Esophagus squamous epithelium (tissue), 5 donors: ENCODE data around the gene SEMG1. TPM values are rescaled to one million over a fixed set of nuclear protein-coding genes. Genes with fewer than 3 reads are reported as not detected.
A peak's percentile ranks its signal among the peaks of the same experiment; 100 is the strongest.

ENCODE experiments used
- DNase-seq: peaks from one replicate; lab custom pipeline; 2025; lab: John Stamatoyannopoulos, UW
- H3K27ac ChIP-seq, 4 donors: fragments of 200-600 bp; sonication (generic); one replicate each; pipeline ENCODE4 v1.5.1; 2016 to 2019; ENCODE audit warnings: mild to moderate bottlenecking in 1 of 4
- H3K27me3 ChIP-seq, 4 donors: fragments of 200-600 bp; sonication (generic); 1 replicate in 3 of 4; 2 replicates in 1 of 4; pipeline versions ENCODE4 v1.5.1 to v1.6.0; 2017 to 2021; ENCODE audit warnings: antibody characterized with exemption in 1 of 4
- H3K36me3 ChIP-seq, 3 donors: fragments of 200-600 bp; sonication (generic); one replicate each; pipeline ENCODE4 v1.5.1; 2016 to 2019
- H3K4me1 ChIP-seq, 3 donors: fragments of 200-600 bp; sonication (generic); one replicate each; pipeline ENCODE4 v1.5.1; 2017 to 2019
- H3K4me3 ChIP-seq, 4 donors: fragments of 200-600 bp; sonication (generic); 1 replicate in 3 of 4; 2 replicates in 1 of 4; pipeline ENCODE4 v1.5.1; 2016 to 2019; ENCODE audit warnings: mild to moderate bottlenecking in 2 of 4, moderate library complexity in 1 of 4
- H3K9me3 ChIP-seq, 3 donors: fragments of 200-600 bp; sonication (generic); one replicate each; pipeline ENCODE4 v1.5.1; 2016 to 2019
- CTCF ChIP-seq, 6 experiments: fragments of 450-650 bp in 4 of 6; fragments of 200-600 bp in 2 of 6; sonication (generic) in 2 of 6; IDR thresholded peaks; one replicate each; pipeline ENCODE4 v1.5.1; 2016 to 2019; ENCODE audit warnings: antibody characterized with exemption in 6 of 6, mild to moderate bottlenecking in 4 of 6, moderate library complexity in 4 of 6
- POLR2A ChIP-seq, 4 donors: fragments of 450-650 bp; IDR thresholded peaks; one replicate each; pipeline ENCODE4 v1.6.1; 2017; ENCODE audit warnings: antibody characterized with exemption in 4 of 4, mild to moderate bottlenecking in 4 of 4, moderate library complexity in 3 of 4
- WGBS, 2 donors: methylation state at CpG; one replicate each; pipeline ENCODE4 v1.1.5; 2018; 5-methylcytosine and 5-hydroxymethylcytosine counted together
- intact Hi-C: fragments of 100-400 bp; cut with DNase I; formaldehyde crosslinking; loops from one replicate; pipeline ENCODE4 v1.15.0; 2022
- total RNA-seq, 4 donors: library from RNA; depleted of rRNA; stranded (reverse); fragments of >200 nt; gene quantifications; one replicate each; pipeline ENCODE4 v1.1.0, GENCODE V29; 2016
- donor health status: DM: yes; HTN: yes; CAD: no.

Gene SEMG1
- total RNA-seq, 4 donors from 2014 or later = not detected

GRCh38 chr20:45230631-45231030 lies 23.8 kb downstream of the SEMG1 start:
- H3K36me3 ChIP-seq = no peaks in the 10 kb centered on the region
- no peak for DNase-seq
- H3K4me1 ChIP-seq = no peaks in the 10 kb centered on the region
- H3K27me3 ChIP-seq = peaks cover 0 to 73% (median 0%) of the 10 kb centered on the region in 4 donors
- no peak overlapping the region for H3K4me3 ChIP-seq
- peaks cover 0 to 8% (median 7%) of the 10 kb centered on the region in 3 donors for H3K9me3 ChIP-seq
- 61 to 70% methylated on average over 4 to 9 of the region's 9 CpGs for WGBS, 2 donors
- TF ChIP-seq POLR2A (IDR thresholded peaks at IDR 0.05) = no peak
- no peak for TF ChIP-seq CTCF (IDR thresholded peaks at IDR 0.05)
- H3K27ac ChIP-seq = no peak overlapping the region
- intact Hi-C loops = no loop called here

- DNase-seq = no peak
- 60 to 90% methylated on average over 2 to 4 of the region's 4 CpGs for WGBS, 2 donors
- no peak for TF ChIP-seq POLR2A (IDR thresholded peaks at IDR 0.05)
- peak in 5 of 6 experiments; percentile 38 to 71 (median 42) for TF ChIP-seq CTCF (IDR thresholded peaks at IDR 0.05)
These were observed 29.2 kb downstream of the SEMG1 start for GRCh38 chr20:45235995-45236394.

GRCh38 chr20:45238139-45238538 lies 31.3 kb downstream of the SEMG1 start:
- H3K4me1 ChIP-seq = no peaks in the 10 kb centered on the region
- 74 to 77% methylated on average over 1 to 2 of the region's 2 CpGs for WGBS, 2 donors
- no peak overlapping the region for H3K27ac ChIP-seq
- no peak for DNase-seq
- H3K4me3 ChIP-seq = no peak overlapping the region
- peaks cover 0 to 71% (median 0%) of the 10 kb centered on the region in 4 donors for H3K27me3 ChIP-seq
- intact Hi-C loops = no loop called here
- TF ChIP-seq POLR2A (IDR thresholded peaks at IDR 0.05) (no peak), CTCF (IDR thresholded peaks at IDR 0.05) (no peak)
- H3K9me3 ChIP-seq = peaks cover 0 to 8% (median 7%) of the 10 kb centered on the region in 3 donors
- H3K36me3 ChIP-seq = no peaks in the 10 kb centered on the region

More at GRCh38 chr20:45235995-45236394, 29.2 kb downstream of the SEMG1 start:
- H3K27ac ChIP-seq = no peak overlapping the region
- H3K36me3 ChIP-seq = no peaks in the 10 kb centered on the region
- peaks cover 0 to 8% (median 7%) of the 10 kb centered on the region in 3 donors for H3K9me3 ChIP-seq
- intact Hi-C loops = no loop called here
- no peak overlapping the region for H3K4me3 ChIP-seq
- peaks cover 0 to 68% (median 0%) of the 10 kb centered on the region in 4 donors for H3K27me3 ChIP-seq
- no peaks in the 10 kb centered on the region for H3K4me1 ChIP-seq

GRCh38 chr20:45246109-45246508 lies 39.3 kb downstream of the SEMG1 start:
- WGBS, 2 donors = 45 to 50% methylated on average over 6 of the region's 6 CpGs
- H3K36me3 ChIP-seq = no peaks in the 10 kb centered on the region

More at GRCh38 chr20:45246109-45246508, 39.3 kb downstream of the SEMG1 start:
- no peak overlapping the region for H3K27ac ChIP-seq
- peaks cover 0 to under 1% (median 0%) of the 10 kb centered on the region in 3 donors for H3K4me1 ChIP-seq
- H3K4me3 ChIP-seq = no peak overlapping the region
- no peak for TF ChIP-seq CTCF (IDR thresholded peaks at IDR 0.05)
- no peak for TF ChIP-seq POLR2A (IDR thresholded peaks at IDR 0.05)
- intact Hi-C loops = no loop called here
- no peaks in the 10 kb centered on the region for H3K9me3 ChIP-seq
- no peak for DNase-seq
- H3K27me3 ChIP-seq = peaks cover 0 to 32% (median 0%) of the 10 kb centered on the region in 4 donors
